Measurements from ENCODE around the gene ZNF280B.

ZNF280B gene, protein sequence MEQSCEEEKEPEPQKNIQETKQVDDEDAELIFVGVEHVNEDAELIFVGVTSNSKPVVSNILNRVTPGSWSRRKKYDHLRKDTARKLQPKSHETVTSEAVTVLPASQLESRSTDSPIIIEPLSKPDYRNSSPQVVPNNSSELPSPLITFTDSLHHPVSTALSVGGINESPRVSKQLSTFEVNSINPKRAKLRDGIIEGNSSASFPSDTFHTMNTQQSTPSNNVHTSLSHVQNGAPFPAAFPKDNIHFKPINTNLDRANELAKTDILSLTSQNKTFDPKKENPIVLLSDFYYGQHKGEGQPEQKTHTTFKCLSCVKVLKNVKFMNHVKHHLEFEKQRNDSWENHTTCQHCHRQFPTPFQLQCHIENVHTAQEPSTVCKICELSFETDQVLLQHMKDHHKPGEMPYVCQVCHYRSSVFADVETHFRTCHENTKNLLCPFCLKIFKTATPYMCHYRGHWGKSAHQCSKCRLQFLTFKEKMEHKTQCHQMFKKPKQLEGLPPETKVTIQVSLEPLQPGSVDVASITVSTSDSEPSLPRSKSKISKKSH

DNA sequence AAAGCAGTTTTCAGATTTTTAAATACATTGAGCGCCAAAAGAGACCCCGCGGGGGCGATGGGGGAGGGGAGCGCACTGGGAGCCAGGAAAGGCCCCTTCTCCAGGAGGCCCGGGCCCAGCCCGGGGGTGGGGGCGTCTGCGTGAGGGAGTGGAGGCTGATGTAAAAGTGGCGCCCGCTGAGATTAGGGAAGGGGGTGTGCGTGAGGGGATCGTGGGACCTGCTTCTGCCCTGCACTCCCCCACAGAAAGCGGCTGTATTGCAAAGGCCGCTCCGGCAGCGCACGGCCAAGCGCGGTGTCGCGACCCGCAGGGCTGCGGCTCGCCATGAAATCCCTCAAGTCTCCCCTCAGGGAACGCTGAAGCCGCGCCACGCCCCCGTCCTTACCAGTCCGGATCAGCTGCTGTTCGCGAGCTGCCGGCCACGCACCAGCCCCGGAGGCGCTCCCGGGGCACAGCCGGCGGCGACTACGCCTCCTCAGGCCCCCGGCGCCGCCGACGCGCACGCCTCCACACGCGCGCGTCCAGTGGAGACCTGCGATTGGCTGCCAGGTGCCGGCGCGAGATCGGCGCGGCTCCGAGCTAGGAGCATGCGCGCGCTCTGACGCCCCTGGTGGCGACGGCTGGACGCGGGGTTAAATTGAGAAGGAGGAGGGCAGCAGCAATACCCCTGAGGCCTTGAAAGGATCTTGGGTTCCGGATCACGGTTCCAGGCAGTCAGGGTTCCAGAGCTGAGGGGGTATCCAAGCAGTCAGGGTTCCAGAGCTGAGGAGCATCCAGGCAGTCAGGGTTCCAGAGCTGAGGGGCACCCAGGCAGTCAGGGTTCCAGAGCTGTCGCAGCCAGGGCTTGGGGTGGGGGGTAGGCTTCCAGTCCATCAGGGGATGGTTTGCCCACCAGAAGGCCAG is at the start of gene ZNF280B:
Gene ZNF280B, minus strand, starts transcription at position 469 of the 903 bp plus-strand sequence. CDS start 19,344 bp downstream, outside the sequence.
- TF ChIP-seq, protein P1, sequence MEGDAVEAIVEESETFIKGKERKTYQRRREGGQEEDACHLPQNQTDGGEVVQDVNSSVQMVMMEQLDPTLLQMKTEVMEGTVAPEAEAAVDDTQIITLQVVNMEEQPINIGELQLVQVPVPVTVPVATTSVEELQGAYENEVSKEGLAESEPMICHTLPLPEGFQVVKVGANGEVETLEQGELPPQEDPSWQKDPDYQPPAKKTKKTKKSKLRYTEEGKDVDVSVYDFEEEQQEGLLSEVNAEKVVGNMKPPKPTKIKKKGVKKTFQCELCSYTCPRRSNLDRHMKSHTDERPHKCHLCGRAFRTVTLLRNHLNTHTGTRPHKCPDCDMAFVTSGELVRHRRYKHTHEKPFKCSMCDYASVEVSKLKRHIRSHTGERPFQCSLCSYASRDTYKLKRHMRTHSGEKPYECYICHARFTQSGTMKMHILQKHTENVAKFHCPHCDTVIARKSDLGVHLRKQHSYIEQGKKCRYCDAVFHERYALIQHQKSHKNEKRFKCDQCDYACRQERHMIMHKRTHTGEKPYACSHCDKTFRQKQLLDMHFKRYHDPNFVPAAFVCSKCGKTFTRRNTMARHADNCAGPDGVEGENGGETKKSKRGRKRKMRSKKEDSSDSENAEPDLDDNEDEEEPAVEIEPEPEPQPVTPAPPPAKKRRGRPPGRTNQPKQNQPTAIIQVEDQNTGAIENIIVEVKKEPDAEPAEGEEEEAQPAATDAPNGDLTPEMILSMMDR (conservative IDR thresholded peaks at IDR 0.05; ENCODE audit: low read depth, low read length): peak; percentile 77
- peak within 1 kb of the TSS; percentile 85 for H3K4me3 ChIP-seq (ENCODE audit: low read length)

DNA sequence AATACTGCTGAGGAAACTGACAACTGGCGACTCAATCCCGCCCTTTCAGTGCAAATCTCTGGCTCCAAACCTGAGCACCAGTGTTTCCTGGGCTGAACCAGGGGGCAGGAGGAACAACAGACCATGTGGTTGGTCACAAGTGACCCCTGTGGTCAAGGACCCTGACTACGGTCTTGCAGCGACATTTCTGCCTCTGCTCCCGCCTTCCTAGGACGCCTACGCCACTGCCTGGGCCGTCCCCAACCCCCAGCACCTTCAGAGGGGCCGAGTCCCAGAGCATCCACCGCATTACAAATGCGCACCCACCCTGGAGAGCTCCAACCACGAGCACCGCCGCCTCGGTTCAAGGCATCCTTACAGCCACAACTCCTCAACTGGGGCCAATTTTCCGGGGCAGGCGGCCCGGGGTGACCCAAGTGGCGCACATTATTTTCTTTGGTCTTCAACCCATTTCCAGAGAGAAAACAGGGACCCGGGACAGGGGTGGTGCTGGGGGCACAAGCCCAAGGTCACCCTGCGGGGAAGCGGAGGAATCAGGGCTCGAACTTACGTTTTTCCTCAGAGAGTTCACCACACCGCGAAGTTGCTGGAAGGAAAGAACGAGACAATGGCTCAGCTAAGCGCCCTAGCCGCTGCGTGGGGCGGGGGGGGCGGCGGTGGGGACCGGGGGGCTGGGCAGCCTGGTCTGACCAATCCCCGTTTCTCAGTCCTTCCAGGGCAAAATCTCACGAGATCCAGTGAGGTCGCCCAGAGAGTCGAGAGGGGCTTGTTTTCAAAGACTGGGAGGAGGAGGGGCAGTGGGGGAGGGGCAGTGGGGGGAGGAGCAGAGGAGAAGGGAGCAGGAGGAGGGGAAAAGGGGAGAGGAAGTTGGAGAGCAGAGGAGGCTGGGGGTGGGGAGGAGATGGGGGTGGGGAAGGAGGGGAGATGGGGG is 48.7 kb upstream of the ZNF280B start:
- no peak for DNase-seq (ENCODE audit: low read depth)
- H3K4me3 ChIP-seq (ENCODE audit: low read length): no peak overlapping the region
- TF ChIP-seq, protein P1 (conservative IDR thresholded peaks at IDR 0.05; ENCODE audit: low read depth, low read length): no peak

More for the DNA sequence above, at the start of gene ZNF280B:
- DNase-seq (ENCODE audit: low read depth): peak; percentile 47

DNA sequence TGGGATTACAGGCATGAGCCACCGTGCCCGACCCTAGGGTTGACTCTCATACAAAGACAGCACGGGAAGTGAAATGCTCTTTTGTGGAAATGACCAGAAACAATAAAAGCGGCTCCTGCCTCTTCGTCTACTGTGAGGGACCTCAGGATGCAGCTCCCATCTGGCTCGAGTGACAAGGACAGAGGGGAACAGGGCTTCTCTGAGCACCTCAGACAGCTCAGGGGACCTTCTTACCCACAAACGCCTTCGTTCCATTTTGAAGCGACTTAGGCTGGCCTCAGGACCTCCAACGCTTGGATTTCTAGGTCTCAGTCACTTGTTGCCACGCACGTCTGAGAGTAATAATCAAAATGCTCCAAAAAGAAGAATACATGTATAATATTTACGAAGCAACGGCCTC is 48.0 kb upstream of the ZNF280B start:
- TF ChIP-seq, protein P1 (conservative IDR thresholded peaks at IDR 0.05; ENCODE audit: low read depth, low read length): no peak
- DNase-seq (ENCODE audit: low read depth): no peak
- no peak overlapping the region for H3K4me3 ChIP-seq (ENCODE audit: low read length)

DNA sequence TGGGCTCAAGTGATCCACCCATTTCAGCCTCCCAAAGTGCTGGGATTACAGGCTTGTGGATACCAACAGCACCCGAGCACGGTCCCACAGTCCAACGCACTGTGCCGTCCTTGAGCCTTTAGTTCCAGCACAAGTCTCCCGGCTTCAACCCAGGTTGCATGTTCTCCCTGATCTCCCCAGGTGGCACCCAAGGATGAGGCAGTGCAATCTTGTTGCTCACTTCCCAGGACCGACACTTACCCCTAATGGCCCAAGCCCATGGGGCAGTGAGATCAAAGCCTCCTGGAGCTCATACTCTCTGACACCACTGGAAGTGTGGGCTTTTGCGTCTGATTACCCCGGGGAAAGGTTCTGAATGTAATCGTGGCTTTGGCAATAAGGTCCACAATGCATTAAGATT is 47.1 kb upstream of the ZNF280B start:
- TF ChIP-seq, protein P1 (conservative IDR thresholded peaks at IDR 0.05; ENCODE audit: low read depth, low read length): no peak
- no peak for DNase-seq (ENCODE audit: low read depth)
- no peak overlapping the region for H3K4me3 ChIP-seq (ENCODE audit: low read length)

DNA sequence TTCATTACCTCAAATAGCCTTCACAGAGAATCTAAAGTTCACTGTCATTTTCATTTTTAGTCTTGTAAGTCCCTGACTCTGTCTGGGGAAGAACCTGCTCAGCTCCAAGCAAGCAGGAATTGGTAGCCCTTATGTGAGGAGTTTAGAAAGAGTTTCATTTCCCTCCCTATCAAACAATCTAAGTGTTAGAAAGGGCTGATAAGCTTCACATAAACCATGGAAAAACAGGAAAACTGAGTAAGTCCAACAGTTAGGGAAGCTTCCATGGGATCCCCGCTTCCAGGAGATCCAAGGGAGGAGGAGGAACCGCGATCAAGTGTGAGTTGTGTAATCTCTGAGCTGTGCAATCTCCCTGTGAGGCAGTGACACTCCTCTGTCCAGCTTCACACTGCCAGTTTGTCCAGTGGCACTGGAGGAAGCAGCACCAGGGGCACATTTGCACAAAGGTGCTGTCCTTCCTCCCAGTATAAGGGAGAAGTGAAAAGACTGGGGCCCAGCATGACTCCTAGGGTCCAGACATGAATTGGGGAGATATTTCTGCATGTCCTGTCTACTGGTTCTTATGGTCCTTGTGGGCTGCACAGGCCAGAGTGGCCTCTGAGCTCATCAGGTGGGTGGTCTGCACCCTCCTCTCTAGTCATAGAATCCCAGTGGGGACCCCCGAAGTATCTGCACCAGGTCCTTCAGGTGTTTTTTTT is 46.2 kb upstream of the ZNF280B start:
- DNase-seq (ENCODE audit: low read depth): no peak
- TF ChIP-seq, protein P1 (conservative IDR thresholded peaks at IDR 0.05; ENCODE audit: low read depth, low read length): no peak
- no peak overlapping the region for H3K4me3 ChIP-seq (ENCODE audit: low read length)
